HepG2 (cell line): ENCODE results near the gene TMX1. TPM values are rescaled to one million over a fixed set of nuclear protein-coding genes. Genes with fewer than 3 reads are reported as not detected.
A peak's percentile ranks its signal among the peaks of the same experiment; 100 is the strongest.

ENCODE experiments used
- ARID2 ChIP-seq: sonication (generic); formaldehyde crosslinking; IDR thresholded peaks from 2 replicates; pipeline ENCODE4 v1.8.1; 2022; ENCODE audit warnings: mild to moderate bottlenecking, missing genetic modification reagents, borderline replicate concordance
- CSRNP2 ChIP-seq: sonication (generic); formaldehyde crosslinking; conservative IDR thresholded peaks from 2 replicates; pipeline ENCODE4 v1.8.0; 2022; ENCODE audit warnings: low read depth, missing genetic modification reagents
- DR1 ChIP-seq: sonication (generic); formaldehyde crosslinking; IDR thresholded peaks from 2 replicates; pipeline ENCODE4 v1.8.0; 2021; ENCODE audit warnings: mild to moderate bottlenecking, missing genetic modification reagents, inconsistent platforms
- ELF1 ChIP-seq: sonication (generic); formaldehyde crosslinking; IDR thresholded peaks from 2 replicates; pipeline ENCODE4 v1.4.0; 2020; ENCODE audit warnings: missing genetic modification reagents
- HINFP ChIP-seq: sonication (generic); formaldehyde crosslinking; IDR thresholded peaks from 2 replicates; pipeline ENCODE4 v1.4.0; 2020; ENCODE audit warnings: low read depth, mild to moderate bottlenecking, missing genetic modification reagents
- NFYB ChIP-seq: sonication (generic); formaldehyde crosslinking; IDR thresholded peaks from 2 replicates; pipeline ENCODE4 v1.4.0; 2020; ENCODE audit warnings: missing genetic modification reagents
- PAWR ChIP-seq: sonication (generic); formaldehyde crosslinking; IDR thresholded peaks from 2 replicates; pipeline ENCODE4 v1.4.0; 2020; ENCODE audit warnings: missing genetic modification reagents, mild to moderate bottlenecking, borderline replicate concordance
- PHF21A ChIP-seq: sonication (generic); formaldehyde crosslinking; IDR thresholded peaks from 2 replicates; pipeline ENCODE4 v1.5.0; 2020; ENCODE audit warnings: mild to moderate bottlenecking, missing genetic modification reagents
- SCMH1 ChIP-seq: sonication (generic); formaldehyde crosslinking; IDR thresholded peaks from 2 replicates; pipeline ENCODE4 v1.9.0; 2021; ENCODE audit warnings: missing genetic modification reagents, mild to moderate bottlenecking, borderline replicate concordance
- SMC3 ChIP-seq: IDR thresholded peaks from 2 replicates; pipeline ENCODE4 v1.6.1; 2011; ENCODE audit warnings: low read length, improper control_type of control experiment
- SP140L ChIP-seq: sonication (generic); formaldehyde crosslinking; IDR thresholded peaks from 2 replicates; pipeline ENCODE4 v1.4.0; 2020; ENCODE audit warnings: missing genetic modification reagents, borderline replicate concordance
- SPEN ChIP-seq: sonication (generic); formaldehyde crosslinking; IDR thresholded peaks from 2 replicates; pipeline ENCODE4 v1.5.1; 2020; ENCODE audit warnings: low read depth, mild to moderate bottlenecking, missing genetic modification reagents
- SYNCRIP ChIP-seq: fragments of 200-400 bp; formaldehyde crosslinking; IDR thresholded peaks from 2 replicates; pipeline ENCODE4 v1.6.1; 2018; ENCODE audit warnings: mild to moderate bottlenecking, low read depth, low read length; ENCODE audit not compliant: insufficient read depth
- TBX3 ChIP-seq: fragments of 450-650 bp; IDR thresholded peaks from 2 replicates; pipeline ENCODE4 v1.6.1; 2017; ENCODE audit warnings: antibody characterized with exemption, mild to moderate bottlenecking, inconsistent platforms, borderline replicate concordance
- THRA ChIP-seq: sonication (generic); formaldehyde crosslinking; IDR thresholded peaks from 2 replicates; pipeline ENCODE4 v1.4.0; 2020; ENCODE audit warnings: missing genetic modification reagents, borderline replicate concordance
- ZFP90 ChIP-seq: sonication (generic); formaldehyde crosslinking; IDR thresholded peaks from 2 replicates; pipeline ENCODE4 v1.8.0; 2022; ENCODE audit warnings: missing genetic modification reagents, mild to moderate bottlenecking, inconsistent platforms, borderline replicate concordance
- ZNF160 ChIP-seq: sonication (generic); formaldehyde crosslinking; IDR thresholded peaks from 2 replicates; pipeline ENCODE4 v1.8.0; 2022; ENCODE audit warnings: mild to moderate bottlenecking, inconsistent platforms, missing genetic modification reagents
- ZNF276 ChIP-seq: sonication (generic); formaldehyde crosslinking; IDR thresholded peaks from 2 replicates; pipeline ENCODE4 v1.4.0; 2020; ENCODE audit warnings: mild to moderate bottlenecking, low read depth, missing genetic modification reagents
- ZNF296 ChIP-seq: sonication (generic); formaldehyde crosslinking; conservative IDR thresholded peaks from 2 replicates; pipeline ENCODE4 v1.5.0; 2020; ENCODE audit warnings: mild to moderate bottlenecking, missing genetic modification reagents
- ZNF639 ChIP-seq: conservative IDR thresholded peaks from 2 replicates; pipeline ENCODE4 v1.6.1; 2018; ENCODE audit warnings: missing genetic modification reagents
- polyA plus RNA-seq, 8 experiments: library from polyadenylated mRNA; depleted of rRNA in 3 of 8; stranded (reverse) in 7 of 8; unstranded in 1 of 8; fragments of >200 nt; fragmentation: Illumina TruSeq in 4 of 8; extraction: Trizol in 4 of 8; gene quantifications; 2 replicates each; pipeline versions ENCODE4 v1.2.1 to v1.2.3, GENCODE V29; 2011 to 2016; ENCODE audit warnings: low read depth in 4 of 8, missing spikeins in 1 of 8, mixed read lengths in 1 of 8; ENCODE audit not compliant: insufficient read depth in 1 of 8
- total RNA-seq, 5 experiments: library from RNA; depleted of rRNA; stranded (reverse); fragments of >200 nt; fragmentation: Illumina TruSeq; extraction: Trizol; gene quantifications; 2 replicates each; pipeline ENCODE4 v1.2.3, GENCODE V29; 2016; ENCODE audit warnings: low read depth in 1 of 5

The TMX1 gene
- total and polyA plus RNA-seq, 2 of the 13 experiments (the other 11 are each of a cell fraction or from before 2014, with no cell fraction given) = 23.0 to 56.8 TPM

GRCh38 chr14:51239813-51240803, at the start of gene TMX1 (continued):
- 0 out of 2 replicates have a peak, but pooled peaks have one; percentile 53 for TF ChIP-seq ZNF639 (CRISPR knock-in tag)
- peak; percentile 41; the same call in 1 of the 2 replicates for TF ChIP-seq SPEN (CRISPR knock-in tag)
- TF ChIP-seq SMC3 = no peak
- no peak; the same call in 1 of the 2 replicates for TF ChIP-seq NFYB (CRISPR knock-in tag)
- TF ChIP-seq PHF21A (CRISPR knock-in tag) = 0 out of 2 replicates have a peak, but pooled peaks have one; percentile 26
- 0 out of 2 replicates have a peak, but pooled peaks have one; percentile 33 for TF ChIP-seq ZNF276
- TF ChIP-seq ZNF296 (CRISPR knock-in tag) = no peak
- TF ChIP-seq HINFP (CRISPR knock-in tag) = peak; percentile 31; the same call in 1 of the 2 replicates
- TF ChIP-seq CSRNP2 (CRISPR knock-in tag) = no peak
- TF ChIP-seq TBX3 = no peak
- peak; percentile 34; the same call in 1 of the 2 replicates for TF ChIP-seq DR1
- TF ChIP-seq THRA (CRISPR knock-in tag) = 0 out of 2 replicates have a peak, but pooled peaks have one; percentile 19
- TF ChIP-seq ZNF160 (CRISPR knock-in tag) = 0 out of 2 replicates have a peak, but pooled peaks have one; percentile 30
- peak; percentile 98 for TF ChIP-seq ELF1 (CRISPR knock-in tag)
- no peak for TF ChIP-seq SP140L
- TF ChIP-seq ZFP90 (CRISPR knock-in tag) = peak; percentile 63; the same call in 1 of the 2 replicates
- TF ChIP-seq PAWR (CRISPR knock-in tag) = no peak
- TF ChIP-seq SCMH1 (CRISPR knock-in tag) = no peak
- TF ChIP-seq SYNCRIP = no peak
- 0 out of 2 replicates have a peak, but pooled peaks have one; percentile 32 for TF ChIP-seq ARID2 (CRISPR knock-in tag)
